HG03571 (cell line): ENCODE data around the gene CLCN3.
"Not testable (repeated sequence)": the region's sequence is repeated elsewhere in the genome, so short reads cannot be mapped to it uniquely, and the experiment has no call there.

Experiments
- ATAC-seq: cut with Tn5 transposase; IDR thresholded peaks from one replicate; pipeline ENCODE4 v1.9.1; 2021; ENCODE audit not compliant: unreplicated experiment

CLCN3 gene

GRCh38 chr4:169617306-169617705 lies 3.1 kb upstream of the CLCN3 start:
- no peak for ATAC-seq

- no peak for ATAC-seq
Observed at GRCh38 chr4:169618286-169618685, 2.1 kb upstream of the CLCN3 start.

- no peak for ATAC-seq
Observed at GRCh38 chr4:169618986-169619385, 1.4 kb upstream of the CLCN3 start.

- ATAC-seq = peak; percentile 36
Observed at GRCh38 chr4:169619518-169619957, 840 bp upstream of the CLCN3 start.

- no peak for ATAC-seq
Observed at GRCh38 chr4:169620880-169621248, 486 bp downstream of the CLCN3 start.

- ATAC-seq = no peak
Observed at GRCh38 chr4:169621731-169622492, 1.5 kb downstream of the CLCN3 start.

- ATAC-seq = no peak
Observed at GRCh38 chr4:169622566-169622965, 2.2 kb downstream of the CLCN3 start.

- not testable (repeated sequence) for ATAC-seq
Observed at GRCh38 chr4:169624012-169624411, 3.6 kb downstream of the CLCN3 start.

- no peak for ATAC-seq
Observed at GRCh38 chr4:169625886-169626285, 5.5 kb downstream of the CLCN3 start.

- no peak for ATAC-seq
Observed at GRCh38 chr4:169626331-169627282, 6.2 kb downstream of the CLCN3 start.

GRCh38 chr4:169627307-169627706 lies 6.9 kb downstream of the CLCN3 start:
- peak; percentile 73 for ATAC-seq

GRCh38 chr4:169628579-169628978 lies 8.2 kb downstream of the CLCN3 start:
- no peak for ATAC-seq

- ATAC-seq = no peak
Observed at GRCh38 chr4:169630069-169630468, 9.7 kb downstream of the CLCN3 start.

- no peak for ATAC-seq
Observed at GRCh38 chr4:169632896-169633295, 12.5 kb downstream of the CLCN3 start.

GRCh38 chr4:169634975-169635374 lies 14.6 kb downstream of the CLCN3 start:
- no peak for ATAC-seq

GRCh38 chr4:169640261-169640870 lies 20.0 kb downstream of the CLCN3 start:
- ATAC-seq = no peak

GRCh38 chr4:169644802-169645201 lies 24.4 kb downstream of the CLCN3 start:
- ATAC-seq = no peak

GRCh38 chr4:169645627-169646026 lies 25.2 kb downstream of the CLCN3 start:
- ATAC-seq = no peak

GRCh38 chr4:169649545-169650226 lies 29.3 kb downstream of the CLCN3 start:
- no peak for ATAC-seq

GRCh38 chr4:169650227-169650936 lies 30.0 kb downstream of the CLCN3 start:
- ATAC-seq = no peak
